IMR-90 (cell line): ENCODE measurements around the gene CTDSP1.

ENCODE experiments used
- CEBPB ChIP-seq: IDR thresholded peaks from 2 replicates; pipeline ENCODE4 v1.6.1; 2012; ENCODE audit warnings: low read depth, low read length, improper control_type of control experiment
- CHD1 ChIP-seq: IDR thresholded peaks from 2 replicates; pipeline ENCODE4 v1.6.1; 2012; ENCODE audit warnings: low read depth, low read length, improper control_type of control experiment
- POLR2A ChIP-seq: IDR thresholded peaks from 2 replicates; pipeline ENCODE4 v1.6.1; 2012; ENCODE audit warnings: mild to moderate bottlenecking, low read depth, low read length
- RAD21 ChIP-seq: IDR thresholded peaks from 2 replicates; pipeline ENCODE4 v1.6.1; 2012; ENCODE audit warnings: low read length, improper control_type of control experiment
- TF ChIP-seq, protein P1 (sequence below): conservative IDR thresholded peaks from 2 replicates; pipeline ENCODE4 v1.5.1; 2012; ENCODE audit warnings: mild to moderate bottlenecking, low read depth, low read length, improper control_type of control experiment
- TF ChIP-seq, protein P2 (sequence below): fragments of 150-350 bp; IDR thresholded peaks from 2 replicates; pipeline ENCODE4 v1.6.1; 2017; ENCODE audit warnings: mild to moderate bottlenecking, antibody characterized with exemption, low read length, low read depth

DNA sequence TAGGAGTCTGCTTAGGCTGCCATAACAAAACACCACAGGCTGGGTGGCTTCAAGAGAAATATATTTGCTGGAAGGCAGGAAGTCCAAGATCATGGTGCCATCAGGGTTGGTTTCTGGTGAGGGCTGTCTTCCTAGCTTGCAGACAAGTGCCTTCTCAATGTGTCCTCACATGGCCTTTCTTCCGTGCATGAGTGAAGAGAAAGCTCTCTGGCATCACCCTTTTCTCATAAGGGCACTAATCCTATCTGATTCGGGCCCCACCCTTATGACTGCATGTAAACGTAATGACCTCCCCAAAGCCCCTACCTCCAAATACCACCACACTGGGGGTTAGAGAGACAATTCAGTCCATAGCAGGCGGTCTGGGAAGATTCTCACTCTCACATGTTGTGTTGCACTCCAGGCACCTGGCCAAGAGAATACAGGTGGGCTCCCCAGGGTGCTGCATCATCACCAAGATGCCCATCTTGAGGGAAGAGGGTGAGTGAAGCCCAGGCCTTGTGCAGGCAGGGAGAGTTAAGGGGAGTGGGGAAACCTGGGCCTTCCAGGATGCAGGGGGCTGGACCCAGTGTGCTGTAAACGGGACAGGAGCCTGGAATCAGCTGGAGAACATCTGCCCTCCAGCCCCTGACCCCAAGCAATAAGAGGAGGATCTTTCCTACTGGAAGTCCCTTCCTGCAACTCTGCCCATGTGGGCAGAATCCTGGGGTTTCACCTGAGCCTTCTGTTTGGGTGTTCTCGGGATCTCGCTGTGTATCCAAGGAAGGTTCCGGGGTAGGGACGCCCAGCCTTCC lies 32.9 kb upstream of the CTDSP1 start:
- TF ChIP-seq POLR2A: no peak
- TF ChIP-seq CHD1: no peak
- TF ChIP-seq, protein P1, sequence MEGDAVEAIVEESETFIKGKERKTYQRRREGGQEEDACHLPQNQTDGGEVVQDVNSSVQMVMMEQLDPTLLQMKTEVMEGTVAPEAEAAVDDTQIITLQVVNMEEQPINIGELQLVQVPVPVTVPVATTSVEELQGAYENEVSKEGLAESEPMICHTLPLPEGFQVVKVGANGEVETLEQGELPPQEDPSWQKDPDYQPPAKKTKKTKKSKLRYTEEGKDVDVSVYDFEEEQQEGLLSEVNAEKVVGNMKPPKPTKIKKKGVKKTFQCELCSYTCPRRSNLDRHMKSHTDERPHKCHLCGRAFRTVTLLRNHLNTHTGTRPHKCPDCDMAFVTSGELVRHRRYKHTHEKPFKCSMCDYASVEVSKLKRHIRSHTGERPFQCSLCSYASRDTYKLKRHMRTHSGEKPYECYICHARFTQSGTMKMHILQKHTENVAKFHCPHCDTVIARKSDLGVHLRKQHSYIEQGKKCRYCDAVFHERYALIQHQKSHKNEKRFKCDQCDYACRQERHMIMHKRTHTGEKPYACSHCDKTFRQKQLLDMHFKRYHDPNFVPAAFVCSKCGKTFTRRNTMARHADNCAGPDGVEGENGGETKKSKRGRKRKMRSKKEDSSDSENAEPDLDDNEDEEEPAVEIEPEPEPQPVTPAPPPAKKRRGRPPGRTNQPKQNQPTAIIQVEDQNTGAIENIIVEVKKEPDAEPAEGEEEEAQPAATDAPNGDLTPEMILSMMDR: no peak
- no peak for TF ChIP-seq RAD21
- TF ChIP-seq, protein P2, sequence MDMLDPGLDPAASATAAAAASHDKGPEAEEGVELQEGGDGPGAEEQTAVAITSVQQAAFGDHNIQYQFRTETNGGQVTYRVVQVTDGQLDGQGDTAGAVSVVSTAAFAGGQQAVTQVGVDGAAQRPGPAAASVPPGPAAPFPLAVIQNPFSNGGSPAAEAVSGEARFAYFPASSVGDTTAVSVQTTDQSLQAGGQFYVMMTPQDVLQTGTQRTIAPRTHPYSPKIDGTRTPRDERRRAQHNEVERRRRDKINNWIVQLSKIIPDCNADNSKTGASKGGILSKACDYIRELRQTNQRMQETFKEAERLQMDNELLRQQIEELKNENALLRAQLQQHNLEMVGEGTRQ: no peak
- TF ChIP-seq CEBPB: no peak
